Neural progenitor cell (in vitro differentiated cells): ENCODE measurements around the gene ARHGEF38. TPM values are rescaled to one million over a fixed set of nuclear protein-coding genes. Genes with fewer than 3 reads are reported as not detected.

ENCODE experiments used
- DNase-seq: peaks from one replicate; pipeline ENCODE4 v3.0.0-alpha.2; 2016; ENCODE audit warnings: low spot score
- H2AFZ ChIP-seq: fragments of 200-600 bp; sonication (generic); replicated peaks from 2 replicates; pipeline ENCODE4 v1.6.1; 2016; ENCODE audit warnings: antibody characterized with exemption
- H3F3A ChIP-seq: fragments of 200-600 bp; sonication (generic); 2 replicates; pipeline ENCODE4 v1.6.1; 2016; ENCODE audit warnings: antibody characterized with exemption, low read depth
- H3K27ac ChIP-seq: fragments of 200-600 bp; sonication (generic); 2 replicates; pipeline ENCODE4 v1.5.1; 2016; ENCODE audit warnings: mild to moderate bottlenecking
- H3K27me3 ChIP-seq: fragments of 200-600 bp; sonication (generic); 2 replicates; pipeline ENCODE4 v1.6.1; 2016; ENCODE audit warnings: mild to moderate bottlenecking, moderate library complexity
- H3K36me3 ChIP-seq: fragments of 200-600 bp; sonication (generic); 2 replicates; pipeline ENCODE4 v1.5.1; 2016
- H3K4me1 ChIP-seq: fragments of 200-600 bp; sonication (generic); 2 replicates; pipeline ENCODE4 v1.6.1; 2016; ENCODE audit warnings: mixed run types
- H3K4me2 ChIP-seq: fragments of 200-600 bp; sonication (generic); 2 replicates; pipeline ENCODE4 v1.6.1; 2016
- H3K4me3 ChIP-seq: fragments of 200-600 bp; sonication (generic); 2 replicates; pipeline ENCODE4 v1.5.1; 2016
- H3K79me2 ChIP-seq: fragments of 200-600 bp; sonication (generic); 2 replicates; pipeline ENCODE4 v1.6.1; 2016; ENCODE audit warnings: low read depth
- H3K9ac ChIP-seq: fragments of 200-600 bp; sonication (generic); 2 replicates; pipeline ENCODE4 v1.6.1; 2016
- H3K9me3 ChIP-seq: fragments of 200-600 bp; sonication (generic); 2 replicates; pipeline ENCODE4 v1.5.1; 2016; ENCODE audit warnings: low read depth
- H4K20me1 ChIP-seq: fragments of 200-600 bp; sonication (generic); 2 replicates; pipeline ENCODE4 v1.6.1; 2016; ENCODE audit warnings: low read depth
- H3K27ac Mint-ChIP-seq: 3 replicates; pipeline ENCODE4 v1.8.0; 2021; ENCODE audit warnings: mixed read lengths
- H3K27me3 Mint-ChIP-seq: 2 replicates; pipeline ENCODE4 v1.8.0; 2022; ENCODE audit warnings: low read depth, mild to moderate bottlenecking, inconsistent platforms, moderate library complexity, mixed read lengths; ENCODE audit not compliant: insufficient read depth
- H3K36me3 Mint-ChIP-seq: 3 replicates; pipeline ENCODE4 v1.8.0; 2021; ENCODE audit warnings: mixed read lengths
- H3K4me1 Mint-ChIP-seq: 3 replicates; pipeline ENCODE4 v1.8.0; 2021; ENCODE audit warnings: mixed read lengths
- H3K4me3 Mint-ChIP-seq: 3 replicates; pipeline ENCODE4 v1.8.0; 2021; ENCODE audit warnings: mild to moderate bottlenecking, moderate library complexity, mixed read lengths
- H3K9me3 Mint-ChIP-seq: 3 replicates; pipeline ENCODE4 v1.8.0; 2020; ENCODE audit warnings: mixed read lengths
- EZH2 ChIP-seq: fragments of 200-600 bp; sonication (generic); IDR thresholded peaks from 2 replicates; pipeline ENCODE4 v1.6.1; 2017; ENCODE audit warnings: antibody characterized with exemption, mild to moderate bottlenecking, moderate library complexity
- EZH2phosphoT487 ChIP-seq: fragments of 200-600 bp; sonication (generic); IDR thresholded peaks from 2 replicates; pipeline ENCODE4 v1.6.1; 2017; ENCODE audit warnings: antibody characterized with exemption
- total RNA-seq: library from RNA; depleted of rRNA; stranded (reverse); fragments of >200 nt; gene quantifications from 2 replicates; pipeline ENCODE4 v1.2.3, GENCODE V29; 2015; ENCODE audit warnings: low replicate concordance
- TF ChIP-seq, protein P1 (sequence below): fragments of 200-600 bp; sonication (generic); IDR thresholded peaks from 2 replicates; pipeline ENCODE4 v1.5.1; 2017; ENCODE audit warnings: antibody characterized with exemption, mild to moderate bottlenecking

Gene ARHGEF38
- total RNA-seq, 1 donor from 2014 or later: 0.28 TPM

DNA sequence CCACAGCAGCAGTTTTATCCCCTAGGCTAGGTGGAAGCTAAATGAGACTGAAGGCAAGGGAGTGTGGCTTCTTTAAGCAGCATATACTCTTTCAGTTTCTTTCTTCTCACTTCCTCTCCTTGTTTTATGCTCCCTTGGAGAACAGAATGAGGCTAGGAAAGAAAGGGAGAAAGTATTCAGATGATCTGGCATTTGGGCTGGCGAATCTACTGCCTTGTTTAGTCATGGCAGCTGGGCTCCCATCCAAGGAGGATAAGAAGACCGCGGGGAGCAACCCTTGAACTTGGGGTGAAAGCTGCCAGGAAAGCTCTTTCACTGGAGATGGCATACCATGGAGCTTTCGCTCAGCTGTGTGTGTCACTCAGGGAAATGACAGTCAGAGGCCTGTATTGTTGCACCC lies 72.1 kb downstream of the ARHGEF38 start:
- H2AFZ ChIP-seq: no peak overlapping the region
- H3K36me3 ChIP-seq: no peaks in the 10 kb centered on the region
- no peak overlapping the region for H3K4me2 ChIP-seq

DNA sequence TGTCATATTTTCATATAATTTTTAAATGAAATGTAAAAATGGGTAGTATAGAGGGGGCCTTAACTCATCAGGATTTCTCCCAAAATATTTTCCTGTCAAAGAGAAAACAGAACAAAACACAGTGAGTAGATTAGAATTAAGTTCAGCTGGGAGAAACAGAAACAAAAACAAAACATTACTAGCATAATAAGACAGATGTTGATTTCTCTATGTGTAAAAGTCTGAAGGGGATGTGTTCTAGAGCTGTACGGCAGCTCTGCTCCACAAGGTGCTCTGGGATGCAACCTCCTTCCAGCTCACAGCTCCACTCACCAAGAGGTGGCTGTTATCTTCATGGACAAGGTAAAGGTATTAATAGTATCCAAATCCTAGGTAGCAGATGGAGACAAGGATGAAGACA lies 72.8 kb downstream of the ARHGEF38 start:
- no peaks in the 10 kb centered on the region for H3F3A ChIP-seq
- H3K27ac Mint-ChIP-seq: no peak overlapping the region
- no peak for DNase-seq
- H3K4me3 Mint-ChIP-seq: no peak overlapping the region
- H3K27me3 Mint-ChIP-seq: peaks cover 2% of the 10 kb centered on the region
- no peak overlapping the region for H2AFZ ChIP-seq
- no peak overlapping the region for H3K4me3 ChIP-seq
- H3K4me2 ChIP-seq: no peak overlapping the region
- TF ChIP-seq EZH2phosphoT487: no peak
- TF ChIP-seq, protein P1, sequence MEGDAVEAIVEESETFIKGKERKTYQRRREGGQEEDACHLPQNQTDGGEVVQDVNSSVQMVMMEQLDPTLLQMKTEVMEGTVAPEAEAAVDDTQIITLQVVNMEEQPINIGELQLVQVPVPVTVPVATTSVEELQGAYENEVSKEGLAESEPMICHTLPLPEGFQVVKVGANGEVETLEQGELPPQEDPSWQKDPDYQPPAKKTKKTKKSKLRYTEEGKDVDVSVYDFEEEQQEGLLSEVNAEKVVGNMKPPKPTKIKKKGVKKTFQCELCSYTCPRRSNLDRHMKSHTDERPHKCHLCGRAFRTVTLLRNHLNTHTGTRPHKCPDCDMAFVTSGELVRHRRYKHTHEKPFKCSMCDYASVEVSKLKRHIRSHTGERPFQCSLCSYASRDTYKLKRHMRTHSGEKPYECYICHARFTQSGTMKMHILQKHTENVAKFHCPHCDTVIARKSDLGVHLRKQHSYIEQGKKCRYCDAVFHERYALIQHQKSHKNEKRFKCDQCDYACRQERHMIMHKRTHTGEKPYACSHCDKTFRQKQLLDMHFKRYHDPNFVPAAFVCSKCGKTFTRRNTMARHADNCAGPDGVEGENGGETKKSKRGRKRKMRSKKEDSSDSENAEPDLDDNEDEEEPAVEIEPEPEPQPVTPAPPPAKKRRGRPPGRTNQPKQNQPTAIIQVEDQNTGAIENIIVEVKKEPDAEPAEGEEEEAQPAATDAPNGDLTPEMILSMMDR: no peak
- TF ChIP-seq EZH2: no peak
- H3K9ac ChIP-seq: no peak overlapping the region
- no peaks in the 10 kb centered on the region for H3K79me2 ChIP-seq
- no peak overlapping the region for H3K27ac ChIP-seq
- H3K9me3 ChIP-seq: no peaks in the 10 kb centered on the region
- H3K27me3 ChIP-seq: no peaks in the 10 kb centered on the region
- H3K4me1 ChIP-seq: no peaks in the 10 kb centered on the region
- H3K4me1 Mint-ChIP-seq: peaks cover 27% of the 10 kb centered on the region
- H3K9me3 Mint-ChIP-seq: no peaks in the 10 kb centered on the region
- H4K20me1 ChIP-seq: no peaks in the 10 kb centered on the region
- no peaks in the 10 kb centered on the region for H3K36me3 ChIP-seq
- no peaks in the 10 kb centered on the region for H3K36me3 Mint-ChIP-seq

More for the DNA sequence above, 72.1 kb downstream of the ARHGEF38 start:
- Mint-ChIP-seq H3K27me3 (no peaks in the 10 kb centered on the region), H3K4me3 (no peak overlapping the region), H3K36me3 (no peaks in the 10 kb centered on the region), H3K27ac (no peak overlapping the region), H3K9me3 (no peaks in the 10 kb centered on the region), H3K4me1 (peaks cover 27% of the 10 kb centered on the region)
- TF ChIP-seq EZH2phosphoT487 (no peak), EZH2 (no peak)
- TF ChIP-seq, protein P1: no peak
- H3K27ac ChIP-seq: no peak overlapping the region
- no peaks in the 10 kb centered on the region for H3K9me3 ChIP-seq
- no peaks in the 10 kb centered on the region for H3K27me3 ChIP-seq
- H3F3A ChIP-seq: no peaks in the 10 kb centered on the region
- no peaks in the 10 kb centered on the region for H4K20me1 ChIP-seq
- no peaks in the 10 kb centered on the region for H3K79me2 ChIP-seq
- no peaks in the 10 kb centered on the region for H3K4me1 ChIP-seq
- no peak overlapping the region for H3K4me3 ChIP-seq
- no peak overlapping the region for H3K9ac ChIP-seq
- no peak for DNase-seq

DNA sequence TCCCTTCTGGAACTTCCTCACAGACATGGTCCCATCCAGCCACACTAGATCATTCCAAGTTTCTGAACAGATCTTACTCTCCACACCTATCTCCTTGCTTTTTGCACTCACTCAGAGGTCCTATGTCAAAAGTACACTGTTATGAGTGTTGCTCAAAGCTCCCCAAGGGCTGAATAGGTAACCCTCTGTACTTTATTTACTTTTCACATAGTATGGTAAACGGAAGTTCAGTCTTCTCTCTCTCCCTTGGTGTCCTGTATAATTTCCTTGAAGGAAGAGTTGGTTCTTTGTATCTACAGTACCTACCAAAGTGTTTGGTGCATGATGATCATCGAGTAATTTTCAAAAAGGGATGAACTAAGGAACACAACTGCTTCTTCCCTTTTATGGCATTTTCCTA lies 74.4 kb downstream of the ARHGEF38 start:
- Histone ChIP-seq H3F3A (no peaks in the 10 kb centered on the region), H3K36me3 (no peaks in the 10 kb centered on the region), H2AFZ (no peak overlapping the region), H3K9ac (no peak overlapping the region), H3K79me2 (no peaks in the 10 kb centered on the region), H3K4me3 (no peak overlapping the region), H3K27me3 (no peaks in the 10 kb centered on the region), H4K20me1 (no peaks in the 10 kb centered on the region), H3K9me3 (no peaks in the 10 kb centered on the region), H3K4me1 (no peaks in the 10 kb centered on the region), H3K4me2 (no peak overlapping the region), H3K27ac (no peak overlapping the region)
- DNase-seq: no peak
- Mint-ChIP-seq H3K4me1 (peaks cover 29% of the 10 kb centered on the region), H3K27me3 (peaks cover 3% of the 10 kb centered on the region), H3K9me3 (no peaks in the 10 kb centered on the region), H3K27ac (no peak overlapping the region), H3K36me3 (no peaks in the 10 kb centered on the region), H3K4me3 (no peak overlapping the region)
- TF ChIP-seq EZH2phosphoT487: no peak

DNA sequence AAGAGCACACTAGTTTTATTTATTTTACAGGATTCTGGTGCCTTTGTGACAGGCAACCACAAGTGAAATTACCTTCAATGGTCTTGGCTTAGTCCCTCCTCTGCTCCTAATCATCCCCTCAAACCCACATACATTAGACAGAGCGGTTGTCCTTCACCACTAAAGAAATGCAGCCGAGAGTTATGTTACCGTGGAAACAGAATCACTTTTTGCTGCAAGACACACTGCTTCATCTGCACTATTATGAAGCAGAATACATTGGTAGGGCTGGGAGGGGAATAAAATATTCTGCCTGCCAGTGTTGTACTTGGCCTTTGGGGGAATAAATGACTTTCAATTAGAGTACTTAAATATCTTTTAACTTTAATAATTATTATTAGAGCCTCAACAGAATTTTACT lies 75.2 kb downstream of the ARHGEF38 start:
- Mint-ChIP-seq H3K4me3 (no peak overlapping the region), H3K27me3 (peaks cover 3% of the 10 kb centered on the region), H3K4me1 (peaks cover 23% of the 10 kb centered on the region), H3K9me3 (no peaks in the 10 kb centered on the region), H3K27ac (no peak overlapping the region), H3K36me3 (no peaks in the 10 kb centered on the region)
- no peaks in the 10 kb centered on the region for H3K79me2 ChIP-seq
- H3K27ac ChIP-seq: no peak overlapping the region
- H3K27me3 ChIP-seq: no peaks in the 10 kb centered on the region
- H3K4me3 ChIP-seq: no peak overlapping the region
- no peak for DNase-seq
- no peaks in the 10 kb centered on the region for H3K36me3 ChIP-seq
- H3K4me1 ChIP-seq: no peaks in the 10 kb centered on the region
- TF ChIP-seq EZH2phosphoT487 (no peak), EZH2 (no peak)
- TF ChIP-seq, protein P1: no peak
- no peak overlapping the region for H2AFZ ChIP-seq
- no peaks in the 10 kb centered on the region for H4K20me1 ChIP-seq
- no peak overlapping the region for H3K9ac ChIP-seq
- no peaks in the 10 kb centered on the region for H3K9me3 ChIP-seq
- no peaks in the 10 kb centered on the region for H3F3A ChIP-seq
- H3K4me2 ChIP-seq: no peak overlapping the region
